Inferior parietal cortex (tissue), 1 donor: ENCODE results near the gene PAPSS2.
"Not testable (repeated sequence)": the region's sequence is repeated elsewhere in the genome, so short reads cannot be mapped to it uniquely, and the experiment has no call there.

ENCODE experiments used
- DNase-seq: peaks from one replicate; pipeline ENCODE4 v3.0.0-alpha.2; 2016; ENCODE audit errors: extremely low spot score

Gene PAPSS2

DNA sequence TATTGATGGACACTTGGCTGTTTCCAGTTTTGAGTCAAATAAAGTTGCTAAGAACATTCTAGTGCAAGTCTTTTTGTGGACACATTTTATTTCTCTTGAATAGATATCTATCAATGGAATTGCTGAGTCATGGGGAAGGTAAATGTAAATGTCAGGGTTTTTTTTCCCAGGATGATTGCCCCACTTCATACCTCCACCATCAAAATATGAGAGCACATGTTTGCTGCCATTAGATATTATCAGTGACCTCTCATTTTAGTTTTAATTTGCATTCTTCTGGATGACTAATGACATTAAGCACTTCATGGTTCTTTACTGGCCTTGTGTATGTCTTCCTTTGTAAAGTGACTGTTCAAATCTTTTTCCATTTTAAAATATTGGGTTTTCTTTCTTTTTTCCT is 45.7 kb downstream of the PAPSS2 start:
- DNase-seq: no peak

DNA sequence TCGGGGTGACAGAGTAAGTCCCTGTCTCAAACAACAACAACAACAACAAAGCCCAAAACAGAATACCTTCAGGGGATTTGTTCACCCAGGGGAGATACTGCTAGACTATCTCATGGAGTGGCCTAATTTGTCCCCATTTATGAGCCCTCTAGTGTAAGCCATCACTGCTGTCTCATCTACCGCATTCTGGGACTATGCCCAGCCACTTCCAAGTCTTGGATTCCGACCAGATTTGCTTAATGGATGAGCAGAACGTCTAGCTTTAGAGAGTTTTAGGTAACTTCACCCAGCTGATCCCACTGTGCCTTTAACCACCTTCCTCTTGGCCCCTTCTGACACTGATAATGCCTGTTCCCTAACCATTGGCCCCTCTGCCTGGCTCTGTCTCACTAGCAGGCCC is 47.1 kb downstream of the PAPSS2 start:
- no peak for DNase-seq

- no peak for DNase-seq
Measured at GRCh38 chr10:87707254-87707653, 47.6 kb downstream of the PAPSS2 start.

- DNase-seq: no peak
Measured at GRCh38 chr10:87712913-87713616, 53.4 kb downstream of the PAPSS2 start.

- no peak for DNase-seq
Measured at GRCh38 chr10:87713707-87714106, 54.0 kb downstream of the PAPSS2 start.

DNA sequence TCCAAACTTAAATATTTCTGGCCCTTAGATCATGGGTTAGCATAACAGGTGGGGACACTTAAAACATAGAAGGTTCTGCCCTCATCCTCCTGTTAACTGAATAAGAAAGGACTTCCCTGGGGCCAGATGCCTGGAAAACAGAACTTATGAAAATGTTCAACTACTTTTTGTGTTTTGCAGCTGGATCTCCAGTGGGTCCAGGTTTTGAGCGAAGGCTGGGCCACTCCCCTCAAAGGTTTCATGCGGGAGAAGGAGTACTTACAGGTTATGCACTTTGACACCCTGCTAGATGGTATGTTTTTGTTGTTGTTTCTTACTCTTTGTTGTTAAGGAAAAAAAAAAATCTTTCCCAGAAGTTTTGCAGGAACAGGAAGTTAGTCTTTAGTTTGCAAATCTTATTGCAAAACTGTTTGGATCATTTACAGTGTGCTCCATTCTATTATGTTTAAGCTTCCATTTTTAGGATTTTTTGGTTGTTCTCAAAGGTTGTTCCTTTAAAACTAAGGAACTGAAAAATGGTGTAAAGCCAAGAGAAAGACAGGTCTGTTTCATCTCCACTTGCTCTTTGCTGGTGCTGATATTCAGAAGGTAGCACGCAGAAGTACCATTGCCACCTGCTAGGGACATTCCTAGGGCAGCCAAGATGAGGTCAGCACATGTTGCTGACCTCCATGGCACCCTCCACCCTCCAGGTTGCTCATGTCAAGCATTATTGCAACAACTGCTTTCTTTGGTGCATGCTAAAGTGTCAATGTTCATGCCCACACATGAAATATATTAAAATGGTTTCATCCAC is 56.1 kb downstream of the PAPSS2 start:
- DNase-seq: no peak

DNA sequence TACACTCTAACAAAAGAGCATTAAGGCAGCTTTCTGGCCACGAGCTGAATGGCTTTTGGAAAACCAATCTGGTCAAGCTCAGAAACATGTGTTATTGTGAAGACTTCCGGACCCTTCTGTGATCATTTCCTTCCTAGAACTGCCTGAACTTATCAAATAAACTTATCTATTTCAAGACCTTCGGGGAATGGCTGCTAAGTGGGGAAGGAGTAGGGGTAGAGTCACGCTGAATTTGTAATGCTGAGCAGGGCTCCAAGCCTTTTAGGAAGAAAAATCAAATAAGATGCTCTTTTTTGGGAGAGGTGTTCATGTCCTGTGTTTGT is 56.6 kb downstream of the PAPSS2 start:
- DNase-seq: no peak

GRCh38 chr10:87720665-87721064 is 61.0 kb downstream of the PAPSS2 start:
- no peak for DNase-seq

DNA sequence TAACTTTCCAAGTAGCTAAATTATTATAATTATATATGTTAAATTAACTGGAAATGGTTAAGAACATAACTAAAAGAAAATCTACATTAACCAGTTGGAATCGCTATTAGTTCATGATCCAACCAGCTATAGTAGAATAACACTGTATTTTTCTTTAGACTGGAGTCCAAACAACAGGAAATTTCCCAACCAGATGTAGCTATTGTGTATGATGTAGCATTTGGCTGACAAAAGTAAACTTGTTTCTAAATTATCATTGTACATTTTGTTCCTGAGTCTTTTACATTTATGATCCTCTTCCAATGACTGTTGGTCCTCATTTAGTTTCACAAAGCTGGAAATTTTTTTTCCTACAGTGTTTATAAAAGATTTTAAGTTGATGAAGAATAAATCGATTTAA is 62.1 kb downstream of the PAPSS2 start:
- no peak for DNase-seq

DNA sequence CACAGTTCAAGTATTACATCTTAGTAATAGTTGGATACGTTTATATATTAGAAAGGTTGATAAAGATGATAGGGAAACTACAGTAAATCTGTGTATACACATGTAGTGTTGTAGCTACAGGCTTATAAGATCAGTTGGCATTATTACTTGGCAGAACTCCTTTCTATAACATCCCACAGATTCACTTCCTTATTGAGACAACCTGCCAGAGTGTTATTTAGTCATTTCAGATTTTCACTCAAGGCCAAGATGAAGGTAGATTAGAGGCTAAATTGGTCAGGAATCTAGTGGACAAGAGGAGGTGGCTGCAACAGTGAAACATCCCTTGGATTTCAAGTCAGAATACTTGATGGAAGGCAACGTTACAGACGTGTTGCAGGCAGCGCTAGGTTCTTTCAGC is 63.0 kb downstream of the PAPSS2 start:
- DNase-seq: no peak

DNA sequence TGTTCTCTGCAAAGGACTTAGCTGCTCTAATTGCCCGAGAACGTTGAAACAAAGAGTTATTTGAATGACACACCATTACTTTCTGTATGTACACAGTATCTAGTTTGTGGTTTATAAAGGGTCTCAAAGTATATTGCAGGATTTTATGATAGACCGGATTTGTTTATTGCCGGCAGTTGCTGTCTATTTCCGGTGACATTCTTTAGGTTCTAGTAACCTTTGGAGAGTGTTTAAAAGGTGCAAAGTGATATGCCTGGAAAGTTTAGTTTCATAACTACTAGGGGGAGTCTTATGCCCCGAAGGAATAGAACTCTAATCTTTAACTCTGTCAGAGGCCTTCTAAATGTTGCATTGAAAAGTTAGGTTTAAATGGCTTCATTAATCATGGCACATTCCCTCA is 63.8 kb downstream of the PAPSS2 start:
- DNase-seq: no peak

GRCh38 chr10:87724789-87725188 is 65.1 kb downstream of the PAPSS2 start:
- DNase-seq: no peak

- no peak for DNase-seq
Measured at GRCh38 chr10:87729940-87730339, 70.3 kb downstream of the PAPSS2 start.

DNA sequence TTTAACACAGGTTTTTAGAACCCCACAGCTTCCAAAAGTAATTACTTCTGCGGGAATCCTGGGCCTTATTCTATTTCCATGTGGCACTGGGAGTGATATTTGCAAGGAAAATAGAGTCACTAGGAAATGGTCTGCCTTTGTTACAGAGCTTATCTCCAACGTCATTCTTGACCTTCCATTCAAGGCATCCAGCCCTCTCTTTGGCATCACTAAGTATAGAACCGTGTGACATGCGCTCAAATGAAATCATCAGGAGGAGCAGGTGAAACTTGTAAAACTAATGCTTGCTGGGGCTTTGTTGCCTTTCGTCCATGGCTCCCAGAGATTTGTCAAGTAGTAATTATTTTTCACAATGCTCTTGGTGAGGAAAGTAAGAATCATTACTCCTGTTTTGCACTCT is 73.4 kb downstream of the PAPSS2 start:
- DNase-seq: no peak

- peak; percentile 56 for DNase-seq
Measured at GRCh38 chr10:87734987-87735827, 75.5 kb downstream of the PAPSS2 start.

DNA sequence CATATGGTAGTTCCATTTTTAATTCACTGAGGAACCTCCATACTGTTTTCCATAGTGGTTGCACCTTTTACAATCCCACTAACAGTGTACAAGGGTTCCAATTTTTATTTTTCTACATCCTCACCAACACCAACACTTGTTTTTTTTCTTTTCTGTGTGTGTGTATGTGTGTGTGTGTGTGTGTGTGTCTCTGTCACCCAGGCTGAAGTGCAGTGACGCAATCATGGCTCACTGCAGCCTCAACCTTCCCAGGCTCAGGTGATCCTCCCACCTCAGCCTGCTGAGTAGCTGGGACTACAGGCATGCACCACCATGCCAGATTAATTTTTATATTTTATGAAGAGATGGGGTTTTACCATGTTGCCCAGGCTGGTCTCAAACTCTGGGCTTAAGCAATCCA is 78.6 kb downstream of the PAPSS2 start:
- DNase-seq: not testable (repeated sequence)

- DNase-seq: no peak
Measured at GRCh38 chr10:87739703-87740102, 80.0 kb downstream of the PAPSS2 start.

GRCh38 chr10:87740254-87740655 is 80.6 kb downstream of the PAPSS2 start:
- DNase-seq: no peak

GRCh38 chr10:87742992-87743610 is 83.4 kb downstream of the PAPSS2 start:
- not testable (repeated sequence) for DNase-seq

- no peak for DNase-seq
Measured at GRCh38 chr10:87744606-87745005, 84.9 kb downstream of the PAPSS2 start.

DNA sequence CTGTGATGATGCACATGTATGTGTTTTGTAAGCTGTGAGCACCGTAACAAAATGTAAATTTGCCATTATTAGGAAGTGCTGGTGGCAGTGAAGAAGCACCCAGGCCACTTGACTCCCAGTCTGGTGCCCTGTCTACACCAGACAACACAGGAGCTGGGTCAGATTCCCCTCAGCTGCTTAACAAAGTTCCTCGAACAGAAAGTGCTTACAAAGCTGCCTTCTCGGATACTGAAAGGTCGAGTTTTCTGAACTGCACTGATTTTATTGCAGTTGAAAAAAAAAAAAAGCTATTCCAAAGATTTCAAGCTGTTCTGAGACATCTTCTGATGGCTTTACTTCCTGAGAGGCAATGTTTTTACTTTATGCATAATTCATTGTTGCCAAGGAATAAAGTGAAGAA is 87.2 kb downstream of the PAPSS2 start:
- no peak for DNase-seq

DNA sequence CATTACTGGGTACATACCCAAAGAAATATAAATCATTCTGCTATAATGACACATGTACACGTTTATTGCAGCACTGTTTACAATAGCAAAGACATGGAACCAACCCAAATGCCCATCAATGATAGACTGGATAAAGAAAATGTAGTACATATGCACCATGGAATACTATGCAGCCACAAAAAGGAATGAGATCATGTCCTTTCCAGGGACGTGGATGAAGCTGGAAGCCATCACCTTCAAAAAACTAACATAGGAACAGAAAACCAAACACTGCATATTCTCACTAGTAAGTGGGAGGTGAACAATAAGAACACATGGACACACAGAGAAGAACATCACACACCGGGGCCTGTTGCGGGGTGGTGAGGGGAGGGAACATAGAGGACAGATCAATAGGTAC is 88.6 kb downstream of the PAPSS2 start:
- DNase-seq: not testable (repeated sequence)
